ENCODE data around the gene AQP3. TPM values are rescaled to one million over a fixed set of nuclear protein-coding genes. Genes with fewer than 3 reads are reported as not detected.

Gene AQP3
- total and polyA plus RNA-seq, 12 donors = 1.9 to 37.2 (median 10.1) TPM

- H3K4me1 ChIP-seq = peaks cover 4 to 14% (median 8%) of the 10 kb centered on the region in 9 donors
- no peaks in the 10 kb centered on the region for H3K36me3 ChIP-seq
- 64 to 74% methylated on average over 13 of the region's 13 CpGs for WGBS, 2 donors
- no peak overlapping the region for H3K27ac ChIP-seq
- H3K27me3 ChIP-seq = no peaks in the 10 kb centered on the region
- no peak for DNase-seq
- H3K4me3 ChIP-seq = no peak overlapping the region
- ATAC-seq = peak in 5 of 8 donors; percentile 12 to 46 (median 29)
- H3K9me3 ChIP-seq = no peaks in the 10 kb centered on the region
- intact Hi-C loops (cut with DNase I) = loop anchor here in 9 of 10 donors (1.0 to 5.0 kb wide), 6 partner anchors 32 to 128 kb away; partner anchors contain the start of gene AQP3 (in 1 of the 9)
- no peak for TF ChIP-seq CTCF (IDR thresholded peaks at IDR 0.05)
Observed at GRCh38 chr9:33414889-33415500, 32.4 kb downstream of the AQP3 start.

- whole genome bisulfite sequencing, 2 donors = 49 to 51% methylated on average over 3 of the region's 3 CpGs
Observed at GRCh38 chr9:33414268-33414667, 33.1 kb downstream of the AQP3 start.

GRCh38 chr9:33408087-33408486 lies 39.3 kb downstream of the AQP3 start:
- ATAC-seq (peak in 1 of 8 donors; percentile 32), DNase-seq (no peak)
- H3K4me1 ChIP-seq = peaks cover 5 to 31% (median 20%) of the 10 kb centered on the region in 9 donors
- no peaks in the 10 kb centered on the region for H3K9me3 ChIP-seq
- H3K27me3 ChIP-seq = no peaks in the 10 kb centered on the region
- intact Hi-C loops (cut with DNase I) = loop anchor here in 5 of 10 donors (5.0 to 10.0 kb wide), 4 partner anchors 36 to 107 kb away; partner anchors contain the start of gene AQP3 (in 2 of the 5)
- no peak for TF ChIP-seq CTCF (IDR thresholded peaks at IDR 0.05)
- 64 to 76% methylated on average over 5 of the region's 5 CpGs for WGBS, 2 donors
- no peaks in the 10 kb centered on the region for H3K36me3 ChIP-seq
- H3K27ac ChIP-seq = no peak overlapping the region
- no peak overlapping the region for H3K4me3 ChIP-seq

More at GRCh38 chr9:33414268-33414667, 33.1 kb downstream of the AQP3 start:
- intact Hi-C loops (cut with DNase I) = loop anchor here in 4 of 10 donors (2.0 to 5.0 kb wide), 3 partner anchors 33 to 39 kb away; partner anchors contain the start of gene AQP3 (in 1 of the 4)
- no peak for TF ChIP-seq CTCF (IDR thresholded peaks at IDR 0.05)
- no peak overlapping the region for H3K27ac ChIP-seq
- no peaks in the 10 kb centered on the region for H3K9me3 ChIP-seq
- DNase-seq = no peak
- ATAC-seq = no peak
- H3K4me1 ChIP-seq = peaks cover 4 to 14% (median 8%) of the 10 kb centered on the region in 9 donors
- H3K36me3 ChIP-seq = no peaks in the 10 kb centered on the region
- H3K27me3 ChIP-seq = no peaks in the 10 kb centered on the region
- H3K4me3 ChIP-seq = no peak overlapping the region

- Histone ChIP-seq H3K27me3 (no peaks in the 10 kb centered on the region), H3K36me3 (no peaks in the 10 kb centered on the region), H3K9me3 (no peaks in the 10 kb centered on the region), H3K4me3 (no peak overlapping the region), H3K27ac (no peak overlapping the region), H3K4me1 (peaks cover 10 to 41% (median 30%) of the 10 kb centered on the region in 9 donors)
- ATAC-seq (no peak), DNase-seq (no peak)
- intact Hi-C loops (cut with DNase I) = loop anchor here in 5 of 10 donors (2.0 to 10.0 kb wide), 5 partner anchors 35 to 108 kb away; partner anchors contain the start of gene AQP3 (in 2 of the 5)
- 98 to 99% methylated on average over 3 of the region's 3 CpGs for WGBS, 2 donors
- TF ChIP-seq CTCF (IDR thresholded peaks at IDR 0.05) = no peak
Observed at GRCh38 chr9:33407061-33407460, 40.3 kb downstream of the AQP3 start.

Measured in heart right ventricle (tissue), 16 donors.